Measurements from ENCODE around the gene PTPRF. TPM values are rescaled to one million over a fixed set of nuclear protein-coding genes. Genes with fewer than 3 reads are reported as not detected.

Gene PTPRF
- total RNA-seq, 1 donor from 2014 or later = 71.1 TPM

DNA sequence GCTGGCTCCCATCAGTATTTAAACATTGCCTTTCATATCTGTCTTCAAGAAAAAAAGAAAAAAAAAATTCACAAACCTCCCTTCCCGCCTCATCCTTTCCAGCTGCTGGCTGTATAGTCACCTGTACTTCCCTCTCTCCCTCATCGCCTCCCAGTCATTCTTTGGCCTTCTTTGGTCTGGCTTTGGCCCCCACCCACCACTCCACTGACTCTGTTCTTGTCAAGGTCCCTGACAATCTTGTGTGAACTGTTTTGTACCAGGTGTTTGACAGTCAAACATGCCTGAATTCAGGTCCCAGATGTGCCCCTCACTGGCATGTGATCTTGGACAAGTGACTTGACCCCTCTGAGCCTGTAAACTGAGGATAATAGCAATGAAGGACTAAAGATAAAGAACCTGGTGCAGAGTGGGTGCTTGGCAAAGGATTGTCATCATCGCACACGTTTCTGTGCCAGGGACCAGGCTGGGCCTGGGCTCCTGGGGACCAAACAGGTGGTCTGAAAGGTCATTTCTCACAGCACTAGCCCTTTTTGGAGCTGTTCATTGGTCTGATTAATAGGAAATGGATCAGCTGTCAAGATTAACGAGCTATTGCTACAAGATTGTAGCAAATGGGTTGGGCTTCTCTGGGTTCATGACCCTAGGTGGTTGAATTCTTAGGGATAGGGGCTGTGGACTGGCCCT lies 21.5 kb downstream of the PTPRF start:
- H3K4me1 Mint-ChIP-seq = peaks cover 43% of the 10 kb centered on the region

GRCh38 chr1:43552813-43553212 lies 22.1 kb downstream of the PTPRF start:
- Histone ChIP-seq H2AFZ (replicated peaks) (no peak overlapping the region), H3K9ac (no peak overlapping the region), H3K27me3 (no peaks in the 10 kb centered on the region), H4K20me1 (ENCODE audit: low read depth) (peaks cover 32% of the 10 kb centered on the region), H3K27ac (no peak overlapping the region), H3K4me3 (no peak overlapping the region), H3K4me2 (no peak overlapping the region), H3F3A (ENCODE audit: low read depth) (peaks cover 28% of the 10 kb centered on the region), H3K4me1 (peaks cover 30% of the 10 kb centered on the region), H3K79me2 (ENCODE audit: low read depth) (peaks cover 16% of the 10 kb centered on the region), H3K9me3 (ENCODE audit: low read depth) (no peaks in the 10 kb centered on the region), H3K36me3 (peaks cover 9% of the 10 kb centered on the region)
- peaks cover 4% of the 10 kb centered on the region for H3K27me3 Mint-ChIP-seq (ENCODE audit: insufficient read depth, low read depth)
- H3K4me1 Mint-ChIP-seq = peaks cover 39% of the 10 kb centered on the region
- no peak for DNase-seq (ENCODE audit: low spot score)
- no peak overlapping the region for H3K4me3 Mint-ChIP-seq
- H3K9me3 Mint-ChIP-seq = no peaks in the 10 kb centered on the region
- peaks cover 19% of the 10 kb centered on the region for H3K36me3 Mint-ChIP-seq
- TF ChIP-seq, protein P1, sequence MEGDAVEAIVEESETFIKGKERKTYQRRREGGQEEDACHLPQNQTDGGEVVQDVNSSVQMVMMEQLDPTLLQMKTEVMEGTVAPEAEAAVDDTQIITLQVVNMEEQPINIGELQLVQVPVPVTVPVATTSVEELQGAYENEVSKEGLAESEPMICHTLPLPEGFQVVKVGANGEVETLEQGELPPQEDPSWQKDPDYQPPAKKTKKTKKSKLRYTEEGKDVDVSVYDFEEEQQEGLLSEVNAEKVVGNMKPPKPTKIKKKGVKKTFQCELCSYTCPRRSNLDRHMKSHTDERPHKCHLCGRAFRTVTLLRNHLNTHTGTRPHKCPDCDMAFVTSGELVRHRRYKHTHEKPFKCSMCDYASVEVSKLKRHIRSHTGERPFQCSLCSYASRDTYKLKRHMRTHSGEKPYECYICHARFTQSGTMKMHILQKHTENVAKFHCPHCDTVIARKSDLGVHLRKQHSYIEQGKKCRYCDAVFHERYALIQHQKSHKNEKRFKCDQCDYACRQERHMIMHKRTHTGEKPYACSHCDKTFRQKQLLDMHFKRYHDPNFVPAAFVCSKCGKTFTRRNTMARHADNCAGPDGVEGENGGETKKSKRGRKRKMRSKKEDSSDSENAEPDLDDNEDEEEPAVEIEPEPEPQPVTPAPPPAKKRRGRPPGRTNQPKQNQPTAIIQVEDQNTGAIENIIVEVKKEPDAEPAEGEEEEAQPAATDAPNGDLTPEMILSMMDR (IDR thresholded peaks at IDR 0.05) = no peak
- TF ChIP-seq EZH2phosphoT487 (IDR thresholded peaks at IDR 0.05) (no peak), EZH2 (IDR thresholded peaks at IDR 0.05) (no peak)
- no peak overlapping the region for H3K27ac Mint-ChIP-seq

More for the DNA sequence above, 21.5 kb downstream of the PTPRF start:
- peaks cover 32% of the 10 kb centered on the region for H3K4me1 ChIP-seq
- no peak overlapping the region for H3K27ac ChIP-seq
- TF ChIP-seq, protein P1 (IDR thresholded peaks at IDR 0.05) = no peak
- TF ChIP-seq EZH2phosphoT487 (IDR thresholded peaks at IDR 0.05) (no peak), EZH2 (IDR thresholded peaks at IDR 0.05) (no peak)
- no peaks in the 10 kb centered on the region for H3K9me3 Mint-ChIP-seq
- H3K36me3 Mint-ChIP-seq = peaks cover 19% of the 10 kb centered on the region
- H3K79me2 ChIP-seq (ENCODE audit: low read depth) = peaks cover 16% of the 10 kb centered on the region
- peaks cover 4% of the 10 kb centered on the region for H3K27me3 Mint-ChIP-seq (ENCODE audit: insufficient read depth, low read depth)
- H4K20me1 ChIP-seq (ENCODE audit: low read depth) = peaks cover 32% of the 10 kb centered on the region
- no peak overlapping the region for H3K4me3 ChIP-seq
- DNase-seq (ENCODE audit: low spot score) = no peak
- peaks cover 31% of the 10 kb centered on the region for H3F3A ChIP-seq (ENCODE audit: low read depth)
- H2AFZ ChIP-seq (replicated peaks) = no peak overlapping the region
- H3K27me3 ChIP-seq = no peaks in the 10 kb centered on the region
- peaks cover 9% of the 10 kb centered on the region for H3K36me3 ChIP-seq
- no peak overlapping the region for H3K4me2 ChIP-seq
- no peak overlapping the region for H3K9ac ChIP-seq
- no peaks in the 10 kb centered on the region for H3K9me3 ChIP-seq (ENCODE audit: low read depth)
- peak overlapping the region; percentile 36 for H3K4me3 Mint-ChIP-seq
- no peak overlapping the region for H3K27ac Mint-ChIP-seq

DNA sequence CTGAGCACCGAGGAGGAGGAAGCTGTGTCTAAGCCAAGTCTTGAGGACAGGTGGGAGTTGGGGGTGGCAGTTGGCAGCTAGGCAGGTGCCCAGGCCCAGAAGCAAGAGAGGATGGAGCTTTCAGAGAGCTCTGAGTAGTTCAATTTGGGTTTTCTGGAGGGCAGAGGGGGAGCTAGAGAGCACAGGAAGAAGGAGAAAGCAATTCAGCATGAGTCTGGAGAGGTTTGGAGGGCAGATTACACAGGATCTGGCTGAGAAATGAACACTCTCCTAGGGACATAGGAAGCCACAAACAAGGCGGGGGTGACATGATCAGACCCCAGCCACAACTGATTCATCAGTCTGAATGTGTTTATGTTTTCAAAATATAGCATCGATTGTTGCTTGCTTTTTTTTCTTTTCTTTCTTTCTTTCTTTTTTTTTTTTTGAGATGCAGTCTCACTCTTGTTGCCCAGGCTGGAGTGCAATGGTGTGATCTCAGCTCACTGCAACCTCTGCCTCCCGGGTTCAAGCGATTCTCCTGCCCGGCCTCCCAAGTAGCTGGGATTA lies 23.8 kb downstream of the PTPRF start:
- Histone ChIP-seq H3K4me1 (peaks cover 26% of the 10 kb centered on the region), H3K4me3 (no peak overlapping the region), H3K27me3 (no peaks in the 10 kb centered on the region), H3K79me2 (ENCODE audit: low read depth) (peaks cover 16% of the 10 kb centered on the region), H2AFZ (replicated peaks) (no peak overlapping the region), H3K9me3 (ENCODE audit: low read depth) (no peaks in the 10 kb centered on the region), H4K20me1 (ENCODE audit: low read depth) (peaks cover 41% of the 10 kb centered on the region), H3F3A (ENCODE audit: low read depth) (peaks cover 27% of the 10 kb centered on the region), H3K9ac (no peak overlapping the region), H3K36me3 (peaks cover 9% of the 10 kb centered on the region), H3K27ac (peak overlapping the region; percentile 51), H3K4me2 (no peak overlapping the region)
- no peak overlapping the region for H3K27ac Mint-ChIP-seq
- TF ChIP-seq, protein P1 (IDR thresholded peaks at IDR 0.05) = peak; percentile 61
- no peak for TF ChIP-seq EZH2 (IDR thresholded peaks at IDR 0.05)
- H3K9me3 Mint-ChIP-seq = no peaks in the 10 kb centered on the region
- peaks cover 19% of the 10 kb centered on the region for H3K36me3 Mint-ChIP-seq
- peak; percentile 69 for DNase-seq (ENCODE audit: low spot score)
- H3K4me3 Mint-ChIP-seq = no peak overlapping the region
- peaks cover 4% of the 10 kb centered on the region for H3K27me3 Mint-ChIP-seq (ENCODE audit: insufficient read depth, low read depth)
- H3K4me1 Mint-ChIP-seq = peaks cover 22% of the 10 kb centered on the region
